GM12874 (cell line): ENCODE measurements around the gene ARID3C.

Experiments used
- TF ChIP-seq, protein P1 (sequence below): IDR thresholded peaks from 2 replicates; pipeline ENCODE4 v1.5.1; 2011; ENCODE audit warnings: low read depth, mild to moderate bottlenecking, control low read depth, low read length, moderate library complexity; ENCODE audit not compliant: insufficient read depth

The ARID3C gene

GRCh38 chr9:34589636-34590380 is 39.1 kb downstream of the ARID3C start, which contains the start of gene CNTFR:
Gene CNTFR, minus strand, starts transcription at chr9:34589724. Its CDS starts 20,743 bp downstream, at chr9:34568981.
- TF ChIP-seq, protein P1, sequence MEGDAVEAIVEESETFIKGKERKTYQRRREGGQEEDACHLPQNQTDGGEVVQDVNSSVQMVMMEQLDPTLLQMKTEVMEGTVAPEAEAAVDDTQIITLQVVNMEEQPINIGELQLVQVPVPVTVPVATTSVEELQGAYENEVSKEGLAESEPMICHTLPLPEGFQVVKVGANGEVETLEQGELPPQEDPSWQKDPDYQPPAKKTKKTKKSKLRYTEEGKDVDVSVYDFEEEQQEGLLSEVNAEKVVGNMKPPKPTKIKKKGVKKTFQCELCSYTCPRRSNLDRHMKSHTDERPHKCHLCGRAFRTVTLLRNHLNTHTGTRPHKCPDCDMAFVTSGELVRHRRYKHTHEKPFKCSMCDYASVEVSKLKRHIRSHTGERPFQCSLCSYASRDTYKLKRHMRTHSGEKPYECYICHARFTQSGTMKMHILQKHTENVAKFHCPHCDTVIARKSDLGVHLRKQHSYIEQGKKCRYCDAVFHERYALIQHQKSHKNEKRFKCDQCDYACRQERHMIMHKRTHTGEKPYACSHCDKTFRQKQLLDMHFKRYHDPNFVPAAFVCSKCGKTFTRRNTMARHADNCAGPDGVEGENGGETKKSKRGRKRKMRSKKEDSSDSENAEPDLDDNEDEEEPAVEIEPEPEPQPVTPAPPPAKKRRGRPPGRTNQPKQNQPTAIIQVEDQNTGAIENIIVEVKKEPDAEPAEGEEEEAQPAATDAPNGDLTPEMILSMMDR, result no peak

DNA sequence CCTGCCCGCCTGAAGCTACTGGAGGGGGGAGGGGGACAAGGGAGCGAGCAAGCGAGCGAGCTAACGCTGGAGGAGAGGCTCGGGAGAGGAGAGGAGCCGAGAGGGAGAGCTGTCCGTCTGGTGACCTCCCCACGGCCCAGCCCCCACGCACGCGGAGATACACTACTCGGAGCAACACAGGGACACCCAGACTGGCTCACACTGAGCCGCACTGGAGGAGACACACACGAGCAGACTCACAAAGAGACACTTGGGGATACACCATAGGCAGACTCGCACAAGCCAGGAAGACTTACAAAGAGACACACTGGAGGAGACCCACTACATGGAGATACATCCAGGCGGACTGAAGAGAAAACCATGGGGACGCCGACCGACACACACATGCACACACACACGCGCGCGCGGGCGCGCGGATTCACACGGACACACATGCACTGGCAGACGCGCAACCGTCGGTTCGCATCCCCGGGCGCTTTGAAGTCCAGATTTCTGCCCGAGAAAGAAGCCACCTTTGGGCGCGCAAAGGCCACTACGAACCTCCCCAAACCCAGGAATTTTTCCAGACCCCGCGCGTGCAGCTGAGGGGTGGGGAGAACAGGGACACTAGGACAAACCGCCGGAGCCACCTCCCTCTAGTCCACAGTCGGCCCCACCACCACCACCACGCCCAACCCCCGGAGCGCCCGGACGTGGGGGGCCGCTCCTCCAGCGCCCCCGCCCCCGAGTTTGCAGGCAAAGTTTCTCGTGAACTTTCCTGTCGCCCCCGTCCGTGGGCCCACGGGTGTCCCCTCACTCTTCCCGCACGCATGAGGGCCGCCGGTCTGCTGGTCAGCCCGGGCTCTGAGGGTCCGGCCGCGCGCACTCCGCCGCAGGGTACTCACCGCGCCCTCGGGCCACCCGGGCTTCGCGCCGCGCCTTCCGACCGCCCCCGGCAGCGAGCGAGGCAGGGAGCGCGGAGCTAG is 39.9 kb downstream of the ARID3C start:
- TF ChIP-seq, protein P1, result no peak

DNA sequence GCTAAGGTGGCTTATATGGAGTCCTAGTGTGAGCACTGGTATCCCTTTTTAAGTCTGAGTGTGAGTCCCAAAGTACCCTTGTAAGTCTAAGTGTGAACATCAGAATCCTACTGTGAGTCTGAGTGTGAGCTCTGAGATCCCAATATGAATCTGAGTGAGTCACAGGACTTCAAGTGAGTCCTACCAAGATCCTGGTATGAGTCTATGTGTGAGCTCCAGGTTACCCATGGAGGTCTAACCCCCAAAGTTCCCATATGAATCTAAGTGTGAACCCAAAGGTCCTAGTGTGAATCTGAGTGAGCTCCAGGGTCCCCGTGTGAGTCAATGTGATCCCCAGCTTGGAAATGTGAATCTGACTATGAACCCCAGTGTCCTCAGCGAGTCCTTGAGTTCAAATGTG is 41.6 kb downstream of the ARID3C start:
- TF ChIP-seq, protein P1, result no peak

DNA sequence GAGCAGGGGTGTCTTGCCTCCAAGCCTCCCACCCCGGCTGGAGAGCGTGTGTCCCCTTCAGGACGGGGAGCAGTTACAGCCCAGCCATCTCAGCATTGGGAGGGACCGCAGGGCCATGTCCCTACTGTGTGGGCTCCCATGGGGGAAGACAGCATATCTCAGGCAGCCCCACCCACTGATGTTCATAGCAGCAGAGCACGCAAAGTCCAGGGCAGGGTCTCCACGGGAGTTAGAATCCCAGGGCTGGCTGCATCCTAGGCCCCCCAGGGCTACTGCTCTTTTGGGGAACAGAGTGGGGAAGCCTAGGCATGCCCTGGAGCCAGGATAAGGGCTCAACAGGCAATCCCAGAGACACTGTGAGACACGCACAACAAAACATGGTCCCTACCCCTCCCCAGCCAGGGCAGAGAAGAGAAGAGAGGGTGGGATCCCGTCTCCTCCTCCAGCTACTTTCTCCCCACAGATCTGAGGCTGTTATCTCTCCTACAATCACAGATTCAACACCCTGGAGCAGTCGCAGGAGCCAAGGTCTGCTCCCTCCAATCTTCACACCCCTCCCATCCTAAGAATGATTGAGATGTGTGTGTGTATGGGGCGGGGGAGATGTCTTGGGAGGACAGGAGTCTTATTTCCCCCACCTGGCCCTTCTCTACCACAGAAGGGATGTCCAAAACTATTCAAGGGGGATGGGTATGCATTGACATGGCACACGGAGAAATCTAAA is 42.8 kb downstream of the ARID3C start:
- TF ChIP-seq, protein P1, result no peak

DNA sequence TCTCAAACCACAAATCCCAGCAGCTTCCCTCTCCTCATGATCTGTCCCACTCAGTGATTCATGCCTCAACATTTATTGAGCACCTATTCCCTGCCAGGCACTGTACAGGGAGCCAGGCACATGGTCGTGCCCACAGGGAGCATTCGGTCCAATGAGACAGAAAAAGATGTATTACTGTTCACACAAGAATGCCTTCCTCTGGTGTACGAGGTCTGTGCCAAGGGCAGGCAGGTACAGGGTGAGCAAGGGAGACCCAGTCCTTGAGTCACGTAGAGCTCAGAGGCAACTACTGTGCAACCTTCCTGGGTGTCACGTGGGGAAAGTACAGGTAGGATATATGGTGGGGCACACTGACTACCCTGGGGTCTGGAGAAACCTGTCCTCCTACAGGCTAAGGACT is 43.9 kb downstream of the ARID3C start:
- TF ChIP-seq, protein P1, result no peak

- TF ChIP-seq, protein P1, result no peak
These were observed 46.1 kb downstream of the ARID3C start for GRCh38 chr9:34582787-34583186.

- TF ChIP-seq, protein P1, result no peak
These were observed 47.5 kb downstream of the ARID3C start for GRCh38 chr9:34581318-34581717.
